Gastrocnemius medialis (tissue), 4 donors: ENCODE data around the gene GLE1. TPM values are rescaled to one million over a fixed set of nuclear protein-coding genes. Genes with fewer than 3 reads are reported as not detected.

Source experiments
- ATAC-seq, 2 donors: fragments of 150-250 bp; one replicate each; pipeline ENCODE4 v1.9.1; 2016
- DNase-seq, 2 donors: peaks; one replicate each; pipeline ENCODE4 v3.0.0-alpha.2; 2019
- H3K27ac ChIP-seq, 4 donors: fragments of 200-600 bp; sonication (generic); 1 replicate in 1 of 4; 2 replicates in 3 of 4; pipeline ENCODE4 v1.5.1; 2016 to 2018; ENCODE audit warnings: mild to moderate bottlenecking in 2 of 4, moderate library complexity in 1 of 4
- H3K27me3 ChIP-seq, 3 donors: fragments of 200-600 bp; sonication (generic) in 2 of 3; 1 replicate in 1 of 3; 2 replicates in 2 of 3; pipeline versions ENCODE4 v1.5.1 to v1.6.0; 2016 to 2019; ENCODE audit warnings: mild to moderate bottlenecking in 1 of 3, moderate library complexity in 1 of 3
- H3K36me3 ChIP-seq, 2 donors: fragments of 200-600 bp; sonication (generic) in 1 of 2; one replicate each; pipeline ENCODE4 v1.5.1; 2017 to 2018
- H3K4me1 ChIP-seq, 2 donors: fragments of 200-600 bp; sonication (generic) in 1 of 2; one replicate each; pipeline ENCODE4 v1.5.1; 2016 to 2017; ENCODE audit warnings: mild to moderate bottlenecking in 2 of 2
- H3K4me3 ChIP-seq, 4 donors: fragments of 200-600 bp; sonication (generic) in 3 of 4; 1 replicate in 1 of 4; 2 replicates in 3 of 4; pipeline ENCODE4 v1.5.1; 2016 to 2019; ENCODE audit warnings: mild to moderate bottlenecking in 2 of 4
- H3K9me3 ChIP-seq, 3 donors: fragments of 200-600 bp; sonication (generic) in 2 of 3; 1 replicate in 1 of 3; 2 replicates in 2 of 3; pipeline ENCODE4 v1.5.1; 2016 to 2019
- CTCF ChIP-seq, 5 experiments: fragments of 450-650 bp in 3 of 5; fragments of 200-600 bp in 2 of 5; sonication (generic) in 2 of 5; IDR thresholded peaks in 4 of 5; conservative IDR thresholded peaks in 1 of 5; 1 replicate in 4 of 5; 2 replicates in 1 of 5; pipeline ENCODE4 v1.5.1; 2016 to 2019; ENCODE audit warnings: antibody characterized with exemption in 5 of 5, mild to moderate bottlenecking in 3 of 5, moderate library complexity in 3 of 5
- POLR2A ChIP-seq, 2 donors: fragments of 450-650 bp; IDR thresholded peaks; one replicate each; pipeline ENCODE4 v1.6.1; 2017; ENCODE audit warnings: antibody characterized with exemption in 2 of 2, mild to moderate bottlenecking in 2 of 2, moderate library complexity in 2 of 2
- in situ Hi-C, 4 donors: fragments of 200-750 bp; cut with MboI; loops; one replicate each; pipeline versions ENCODE4 v1.15.0 to v1.8.0; 2017; ENCODE audit warnings: low sequenced_read_pairs in 4 of 4
- intact Hi-C: fragments of 100-400 bp; cut with DNase I; formaldehyde crosslinking; loops from one replicate; pipeline ENCODE4 v1.15.1; 2023; ENCODE audit warnings: low total_unique reads
- total RNA-seq, 4 donors: library from RNA; depleted of rRNA; stranded (reverse); fragments of >200 nt; gene quantifications; one replicate each; pipeline versions ENCODE4 v1.1.0 to v1.2.3, GENCODE V29; 2016

GLE1 gene
- total RNA-seq, 4 donors from 2014 or later, result 31.4 to 56.7 (median 32.7) TPM

DNA sequence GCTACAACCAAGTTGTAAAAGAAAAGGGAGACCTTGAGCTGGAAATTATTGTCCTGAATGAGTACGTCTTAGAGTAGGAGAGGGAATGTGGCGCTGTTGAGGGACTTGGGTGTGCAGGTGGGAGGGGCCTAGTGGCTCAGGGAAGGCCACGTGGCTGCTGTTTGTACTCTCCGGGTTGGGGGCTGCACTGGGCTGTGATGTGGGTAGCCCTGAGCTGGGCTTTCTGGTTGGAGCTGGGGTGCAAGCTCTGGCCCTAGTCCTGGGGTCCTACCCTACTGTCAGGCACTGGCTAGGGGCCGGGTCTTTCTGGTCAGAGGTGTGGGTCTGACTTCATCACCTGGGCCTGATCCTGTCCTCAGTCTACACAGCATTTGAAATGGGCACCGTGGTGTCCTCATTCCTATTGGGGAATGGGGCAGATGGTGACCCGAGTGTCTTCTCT is 19.1 kb upstream of the GLE1 start:
- no peak for ATAC-seq

GRCh38 chr9:128486201-128486600 is 18.3 kb upstream of the GLE1 start:
- Histone ChIP-seq H3K27me3 (no peaks in the 10 kb centered on the region), H3K4me1 (no peaks in the 10 kb centered on the region), H3K27ac (no peak overlapping the region), H3K9me3 (no peaks in the 10 kb centered on the region), H3K4me3 (no peak overlapping the region), H3K36me3 (peaks cover 0 to 11% of the 10 kb centered on the region in 2 donors)
- no peak for TF ChIP-seq CTCF (IDR thresholded peaks at IDR 0.05 in 4 of 5, conservative IDR thresholded peaks at IDR 0.05 in 1 of 5)
- TF ChIP-seq POLR2A (IDR thresholded peaks at IDR 0.05), result no peak
- intact Hi-C loops (no loop called here), in situ Hi-C loops (no loop called here)
- DNase-seq, result no peak
- no peak for ATAC-seq

More for the DNA sequence above, 19.1 kb upstream of the GLE1 start:
- no peak for DNase-seq
- no peak for TF ChIP-seq CTCF (IDR thresholded peaks at IDR 0.05 in 4 of 5, conservative IDR thresholded peaks at IDR 0.05 in 1 of 5)
- TF ChIP-seq POLR2A (IDR thresholded peaks at IDR 0.05), result no peak
- Histone ChIP-seq H3K27me3 (no peaks in the 10 kb centered on the region), H3K4me1 (no peaks in the 10 kb centered on the region), H3K4me3 (no peak overlapping the region), H3K36me3 (peaks cover 0 to 11% of the 10 kb centered on the region in 2 donors), H3K27ac (no peak overlapping the region), H3K9me3 (no peaks in the 10 kb centered on the region)
- in situ Hi-C loops, result no loop called here
- intact Hi-C loops, result no loop called here

DNA sequence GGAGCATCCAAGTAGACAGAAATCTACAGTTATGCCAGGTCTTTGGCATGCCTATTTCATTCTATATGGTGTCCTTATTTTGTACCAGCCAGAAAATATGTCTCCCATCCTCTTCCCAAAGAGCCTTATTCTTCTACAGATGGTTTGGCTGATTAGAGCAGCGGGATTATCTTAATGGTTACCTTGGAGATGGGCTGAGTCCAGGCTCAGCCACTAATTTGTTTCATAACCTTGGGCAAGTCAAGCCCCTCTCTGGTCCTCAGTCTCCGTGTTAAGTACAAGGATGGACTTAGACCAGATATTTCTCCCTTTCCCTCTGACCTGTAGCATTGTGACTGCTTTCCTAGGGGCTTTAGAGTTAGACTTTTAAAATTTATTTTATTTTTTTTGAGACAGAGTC is 11.1 kb upstream of the GLE1 start:
- in situ Hi-C loops (no loop called here), intact Hi-C loops (no loop called here)
- Histone ChIP-seq H3K27me3 (no peaks in the 10 kb centered on the region), H3K9me3 (no peaks in the 10 kb centered on the region), H3K36me3 (peaks cover 0 to 9% of the 10 kb centered on the region in 2 donors), H3K4me3 (no peak overlapping the region), H3K4me1 (no peaks in the 10 kb centered on the region), H3K27ac (no peak overlapping the region)
- TF ChIP-seq POLR2A (IDR thresholded peaks at IDR 0.05), result no peak
- ATAC-seq, result no peak
- no peak for DNase-seq

- TF ChIP-seq POLR2A (IDR thresholded peaks at IDR 0.05) (no peak), CTCF (IDR thresholded peaks at IDR 0.05 in 4 of 5, conservative IDR thresholded peaks at IDR 0.05 in 1 of 5) (no peak)
- in situ Hi-C loops, result no loop called here
- DNase-seq, result peak in 1 of 2 donors; percentile 17
- no peak overlapping the region for H3K27ac ChIP-seq
- peaks cover 0 to 6% of the 10 kb centered on the region in 2 donors for H3K36me3 ChIP-seq
- no peaks in the 10 kb centered on the region for H3K4me1 ChIP-seq
- no peaks in the 10 kb centered on the region for H3K9me3 ChIP-seq
- H3K27me3 ChIP-seq, result no peaks in the 10 kb centered on the region
- no peak overlapping the region for H3K4me3 ChIP-seq
- ATAC-seq, result peak in 1 of 2 donors; percentile 27
- intact Hi-C loops, result no loop called here
Observed at GRCh38 chr9:128494108-128494745, 10.3 kb upstream of the GLE1 start.

DNA sequence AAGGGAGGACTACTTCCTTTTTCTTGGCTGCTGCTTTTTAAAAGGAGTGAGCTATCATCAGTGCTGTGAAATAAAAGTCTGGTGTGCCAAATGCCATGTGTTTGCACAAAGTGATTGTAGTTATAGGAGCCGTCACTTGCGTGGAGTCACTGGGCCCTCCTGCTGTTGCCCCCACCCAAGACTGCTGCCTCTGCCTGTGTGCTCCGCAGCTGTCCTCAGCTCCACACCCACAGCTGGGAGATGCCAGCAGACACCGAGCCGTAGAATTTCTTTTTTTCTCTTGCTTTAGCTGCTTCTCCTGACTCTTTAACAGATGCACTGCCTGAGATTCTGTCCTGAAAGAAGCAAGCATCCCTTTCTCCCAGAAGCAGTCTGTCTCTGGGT is 9.8 kb upstream of the GLE1 start:
- Histone ChIP-seq H3K4me1 (no peaks in the 10 kb centered on the region), H3K4me3 (no peak overlapping the region), H3K27me3 (no peaks in the 10 kb centered on the region), H3K27ac (no peak overlapping the region), H3K9me3 (no peaks in the 10 kb centered on the region), H3K36me3 (peaks cover 0 to 7% of the 10 kb centered on the region in 2 donors)
- ATAC-seq (no peak), DNase-seq (no peak)
- intact Hi-C loops (no loop called here), in situ Hi-C loops (no loop called here)
- TF ChIP-seq CTCF (IDR thresholded peaks at IDR 0.05 in 4 of 5, conservative IDR thresholded peaks at IDR 0.05 in 1 of 5), result no peak
- no peak for TF ChIP-seq POLR2A (IDR thresholded peaks at IDR 0.05)
